ENCODE data around the gene CARD14.

DNA sequence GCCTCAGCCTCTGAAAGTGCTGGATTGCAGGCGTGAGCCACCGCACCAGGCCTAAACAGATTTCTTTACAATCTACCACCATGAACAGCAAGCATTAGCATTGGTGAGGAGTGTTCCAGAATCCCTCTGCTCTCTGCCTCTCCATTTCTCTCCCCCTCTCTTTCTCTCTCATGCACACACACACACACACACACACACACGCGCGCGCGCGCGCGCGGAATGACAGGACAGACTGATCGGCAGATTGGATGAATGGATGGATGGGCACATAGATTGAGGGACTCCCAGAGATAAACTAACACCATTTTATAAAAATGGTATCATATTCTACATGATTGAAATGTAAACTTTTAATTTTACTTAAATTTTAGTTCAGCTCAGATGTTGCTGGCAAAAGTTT, 3.3 kb downstream of the CARD14 start:
- TF ChIP-seq, protein P1, sequence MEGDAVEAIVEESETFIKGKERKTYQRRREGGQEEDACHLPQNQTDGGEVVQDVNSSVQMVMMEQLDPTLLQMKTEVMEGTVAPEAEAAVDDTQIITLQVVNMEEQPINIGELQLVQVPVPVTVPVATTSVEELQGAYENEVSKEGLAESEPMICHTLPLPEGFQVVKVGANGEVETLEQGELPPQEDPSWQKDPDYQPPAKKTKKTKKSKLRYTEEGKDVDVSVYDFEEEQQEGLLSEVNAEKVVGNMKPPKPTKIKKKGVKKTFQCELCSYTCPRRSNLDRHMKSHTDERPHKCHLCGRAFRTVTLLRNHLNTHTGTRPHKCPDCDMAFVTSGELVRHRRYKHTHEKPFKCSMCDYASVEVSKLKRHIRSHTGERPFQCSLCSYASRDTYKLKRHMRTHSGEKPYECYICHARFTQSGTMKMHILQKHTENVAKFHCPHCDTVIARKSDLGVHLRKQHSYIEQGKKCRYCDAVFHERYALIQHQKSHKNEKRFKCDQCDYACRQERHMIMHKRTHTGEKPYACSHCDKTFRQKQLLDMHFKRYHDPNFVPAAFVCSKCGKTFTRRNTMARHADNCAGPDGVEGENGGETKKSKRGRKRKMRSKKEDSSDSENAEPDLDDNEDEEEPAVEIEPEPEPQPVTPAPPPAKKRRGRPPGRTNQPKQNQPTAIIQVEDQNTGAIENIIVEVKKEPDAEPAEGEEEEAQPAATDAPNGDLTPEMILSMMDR (IDR thresholded peaks at IDR 0.05) = no peak
- TF ChIP-seq POLR2A (IDR thresholded peaks at IDR 0.05) (no peak), EP300 (IDR thresholded peaks at IDR 0.05) (no peak)
